Endothelial cell of umbilical vein (primary cell): ENCODE measurements around the gene PELI2. TPM values are rescaled to one million over a fixed set of nuclear protein-coding genes. Genes with fewer than 3 reads are reported as not detected.
A peak's percentile ranks its signal among the peaks of the same experiment; 100 is the strongest.

ENCODE experiments used
- BruUV-seq: library from RNA; stranded (reverse); fragments of 400-500 nt; replicated peaks from 2 replicates; lab custom pipeline; 2021; lab: Mats Ljungman, UMichigan
- CTCF ChIA-PET: fragments of 300-600, 350-600 bp; sonication (Branson Sonifier 250); formaldehyde crosslinking; loops from one replicate; lab custom pipeline; 2021; ENCODE audit warnings: antibody characterized with exemption, inconsistent platforms; lab: Charles Lee
- POLR2A ChIA-PET: fragments of 300-600, 350-600 bp; sonication (Branson Sonifier 250); formaldehyde crosslinking; loops from one replicate; lab custom pipeline; 2021; ENCODE audit warnings: antibody characterized with exemption, inconsistent platforms; lab: Charles Lee
- DNase-seq: peaks from one replicate; pipeline ENCODE4 v3.0.0-alpha.2; 2011; ENCODE audit warnings: low read depth, low spot score
- FAIRE-seq: peaks from 2 replicates; lab custom pipeline; 2011; peaks lifted over from hg19 to GRCh38; lab: Jason Lieb, UNC
- H2AFZ ChIP-seq: 2 replicates; pipeline ENCODE4 v1.6.0; 2012; ENCODE audit warnings: low read depth, low read length, control low read depth, inconsistent platforms
- H3K27ac ChIP-seq: 2 replicates; pipeline ENCODE4 v1.5.1; 2011; ENCODE audit warnings: low read depth, mild to moderate bottlenecking, control low read depth, low read length, moderate library complexity; ENCODE audit not compliant: insufficient read depth
- H3K27me3 ChIP-seq, 2 experiments: 2 replicates each; pipeline versions ENCODE4 v1.6.0 to v1.6.1; 2011; ENCODE audit warnings: low read length in 2 of 2, mixed read lengths in 1 of 2; ENCODE audit not compliant: control insufficient read depth in 2 of 2, insufficient read depth in 2 of 2
- H3K36me3 ChIP-seq, 2 experiments: 2 replicates in 1 of 2; 3 replicates in 1 of 2; pipeline ENCODE4 v1.5.1; 2011; ENCODE audit warnings: low read length in 2 of 2, mild to moderate bottlenecking in 1 of 2, moderate library complexity in 1 of 2; ENCODE audit not compliant: control insufficient read depth in 2 of 2, insufficient read depth in 2 of 2; ENCODE audit errors: extremely low read depth in 1 of 2
- H3K4me1 ChIP-seq: 3 replicates; pipeline ENCODE4 v1.5.1; 2011; ENCODE audit warnings: mild to moderate bottlenecking, low read length; ENCODE audit not compliant: control insufficient read depth, insufficient read depth; ENCODE audit errors: extremely low read depth
- H3K4me2 ChIP-seq: 2 replicates; pipeline ENCODE4 v1.6.1; 2011; ENCODE audit warnings: low read length, control low read depth, mixed read lengths; ENCODE audit not compliant: insufficient read depth
- H3K4me3 ChIP-seq, 3 experiments: fragments of 200-600 bp in 1 of 3; sonication (generic), shearing (Covaris generic) in 1 of 3; replicated peaks in 1 of 3; 2 replicates each; pipeline ENCODE4 v1.5.1; 2011 to 2016; ENCODE audit warnings: control low read depth in 3 of 3, low read length in 3 of 3, mild to moderate bottlenecking in 2 of 3, inconsistent platforms in 1 of 3, low read depth in 1 of 3, moderate library complexity in 1 of 3; ENCODE audit not compliant: insufficient read depth in 1 of 3
- H3K79me2 ChIP-seq: 2 replicates; pipeline ENCODE4 v1.6.0; 2012; ENCODE audit warnings: low read length, inconsistent platforms; ENCODE audit not compliant: control insufficient read depth, insufficient read depth
- H3K9ac ChIP-seq: replicated peaks from 2 replicates; pipeline ENCODE3; 2011; ENCODE audit warnings: low read length, control low read depth; ENCODE audit not compliant: insufficient read depth; ENCODE audit errors: extremely low read depth
- H3K9me1 ChIP-seq: replicated peaks from 3 replicates; pipeline ENCODE4 v1.6.0; 2011; ENCODE audit warnings: mild to moderate bottlenecking, low read length; ENCODE audit not compliant: control insufficient read depth, insufficient read depth; ENCODE audit errors: extremely low read depth
- H3K9me3 ChIP-seq: replicated peaks from 2 replicates; pipeline ENCODE4 v1.5.1; 2012; ENCODE audit warnings: low read length, inconsistent platforms; ENCODE audit not compliant: control insufficient read depth, insufficient read depth
- H4K20me1 ChIP-seq: replicated peaks from 2 replicates; pipeline ENCODE3; 2011; ENCODE audit warnings: mild to moderate bottlenecking, low read length; ENCODE audit not compliant: control insufficient read depth, insufficient read depth; ENCODE audit errors: extremely low read depth
- EZH2 ChIP-seq: IDR thresholded peaks from 2 replicates; pipeline ENCODE4 v1.6.1; 2012; ENCODE audit warnings: borderline replicate concordance, low read depth, mild to moderate bottlenecking, moderate library complexity, low read length, inconsistent platforms; ENCODE audit not compliant: severe bottlenecking
- FOS ChIP-seq: IDR thresholded peaks from 2 replicates; pipeline ENCODE4 v1.6.1; 2011; ENCODE audit warnings: mild to moderate bottlenecking, low read length, moderate library complexity, borderline replicate concordance; ENCODE audit not compliant: insufficient read depth
- GATA2 ChIP-seq: IDR thresholded peaks from 2 replicates; pipeline ENCODE4 v1.7.0; 2011; ENCODE audit warnings: low read depth, mild to moderate bottlenecking, moderate library complexity, mixed read lengths, low read length; ENCODE audit not compliant: insufficient read length, insufficient read depth
- JUN ChIP-seq: IDR thresholded peaks from 2 replicates; pipeline ENCODE4 v1.6.1; 2011; ENCODE audit warnings: borderline replicate concordance, low read depth; ENCODE audit not compliant: insufficient read length, insufficient read depth
- MYC ChIP-seq: IDR thresholded peaks from one replicate; pipeline ENCODE4 v1.6.1; 2011; ENCODE audit warnings: mild to moderate bottlenecking, low read depth, low read length
- POLR2A ChIP-seq: IDR thresholded peaks from 2 replicates; pipeline ENCODE4 v1.6.1; 2012; ENCODE audit warnings: low read depth, mild to moderate bottlenecking, control low read depth, low read length
- POLR2AphosphoS5 ChIP-seq: IDR thresholded peaks from 2 replicates; pipeline ENCODE4 v1.6.1; 2012; ENCODE audit warnings: low read depth, mild to moderate bottlenecking, control low read depth, low read length, moderate library complexity; ENCODE audit not compliant: insufficient read depth
- dilution Hi-C: fragments of 300-500 bp; cut with MboI; formaldehyde crosslinking; loops from one replicate; pipeline ENCODE4 v1.15.0; 2019; ENCODE audit warnings: low sequenced_read_pairs; ENCODE audit not compliant: extremely low pct_ligation_motif_present
- intact Hi-C: fragments of 100-400 bp; cut with micrococcal nuclease; formaldehyde crosslinking; loops from one replicate; pipeline ENCODE4 v1.10.0; 2022
- polyA plus RNA-seq, 4 experiments: library from polyadenylated mRNA; depleted of rRNA in 3 of 4; stranded (reverse) in 3 of 4; unstranded in 1 of 4; fragments of >200 nt; gene quantifications; 2 replicates each; pipeline versions ENCODE4 v1.2.1 to v1.2.3, GENCODE V29; 2011 to 2012; ENCODE audit warnings: missing spikeins in 1 of 4
- total RNA-seq: library from RNA; stranded (reverse); gene quantifications from 2 replicates; pipeline ENCODE4 v1.2.3, GENCODE V29; 2021
- TF ChIP-seq, protein P1 (sequence below), 2 donors: IDR thresholded peaks; 1 replicate in 1 of 2; 2 replicates in 1 of 2; pipeline ENCODE4 v1.5.1; 2011; ENCODE audit warnings: low read length in 2 of 2, mild to moderate bottlenecking in 2 of 2, moderate library complexity in 2 of 2, control low read depth in 1 of 2, inconsistent platforms in 1 of 2, low read depth in 1 of 2; ENCODE audit not compliant: insufficient read depth in 1 of 2; ENCODE audit errors: extremely low read depth in 1 of 2
- TF ChIP-seq, protein P2 (sequence below): IDR thresholded peaks from 2 replicates; pipeline ENCODE4 v1.6.1; 2011; ENCODE audit not compliant: insufficient read depth, insufficient read length

PELI2 gene
- total and polyA plus RNA-seq, 2 donors (not counting 3 experiments of a cell fraction or from before 2014, with no cell fraction given), result 11.5 to 13.0 TPM

GRCh38 chr14:56199982-56200577, 81.9 kb downstream of the PELI2 start:
- Histone ChIP-seq H4K20me1 (no peaks in the 10 kb centered on the region), H3K9me1 (no peaks in the 10 kb centered on the region), H3K9me3 (no peaks in the 10 kb centered on the region), H3K36me3 (no peaks in the 10 kb centered on the region), H3K9ac (peak overlapping the region; percentile 53), H3K4me2 (no peak overlapping the region), H3K27ac (peak overlapping the region; percentile 88), H3K4me3 (no peak overlapping the region), H3K27me3 (no peaks in the 10 kb centered on the region), H2AFZ (peak overlapping the region; percentile 42), H3K79me2 (no peaks in the 10 kb centered on the region), H3K4me1 (peaks cover 19% of the 10 kb centered on the region)
- intact Hi-C loops (loop anchor here (1.0 to 5.0 kb wide), 5 partner anchors 72 to 753 kb away; partner anchors contain the start of gene PELI2), dilution Hi-C loops (no loop called here)
- DNase-seq, result no peak
- FAIRE-seq, result no peak
- ChIA-PET POLR2A (no interaction called here), CTCF (interaction anchor here (1.0 kb wide), 1 partner anchor 140 kb away, joined by 3 read pairs; no protein-coding TSS in a partner anchor)
- no TSS peak for BruUV-seq
- no peak for TF ChIP-seq EZH2
- no peak for TF ChIP-seq MYC
- TF ChIP-seq, protein P1, sequence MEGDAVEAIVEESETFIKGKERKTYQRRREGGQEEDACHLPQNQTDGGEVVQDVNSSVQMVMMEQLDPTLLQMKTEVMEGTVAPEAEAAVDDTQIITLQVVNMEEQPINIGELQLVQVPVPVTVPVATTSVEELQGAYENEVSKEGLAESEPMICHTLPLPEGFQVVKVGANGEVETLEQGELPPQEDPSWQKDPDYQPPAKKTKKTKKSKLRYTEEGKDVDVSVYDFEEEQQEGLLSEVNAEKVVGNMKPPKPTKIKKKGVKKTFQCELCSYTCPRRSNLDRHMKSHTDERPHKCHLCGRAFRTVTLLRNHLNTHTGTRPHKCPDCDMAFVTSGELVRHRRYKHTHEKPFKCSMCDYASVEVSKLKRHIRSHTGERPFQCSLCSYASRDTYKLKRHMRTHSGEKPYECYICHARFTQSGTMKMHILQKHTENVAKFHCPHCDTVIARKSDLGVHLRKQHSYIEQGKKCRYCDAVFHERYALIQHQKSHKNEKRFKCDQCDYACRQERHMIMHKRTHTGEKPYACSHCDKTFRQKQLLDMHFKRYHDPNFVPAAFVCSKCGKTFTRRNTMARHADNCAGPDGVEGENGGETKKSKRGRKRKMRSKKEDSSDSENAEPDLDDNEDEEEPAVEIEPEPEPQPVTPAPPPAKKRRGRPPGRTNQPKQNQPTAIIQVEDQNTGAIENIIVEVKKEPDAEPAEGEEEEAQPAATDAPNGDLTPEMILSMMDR (IDR thresholded peaks at IDR 0.05; ENCODE audit: extremely low read depth in 1 of 2, insufficient read depth in 1 of 2, low read depth in 1 of 2, low read length in 2 of 2), result no peak
- no peak for TF ChIP-seq GATA2
- no peak for TF ChIP-seq JUN
- TF ChIP-seq FOS, result no peak
- TF ChIP-seq, protein P2, sequence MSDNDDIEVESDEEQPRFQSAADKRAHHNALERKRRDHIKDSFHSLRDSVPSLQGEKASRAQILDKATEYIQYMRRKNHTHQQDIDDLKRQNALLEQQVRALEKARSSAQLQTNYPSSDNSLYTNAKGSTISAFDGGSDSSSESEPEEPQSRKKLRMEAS, result no peak
- no peak for TF ChIP-seq POLR2AphosphoS5
- no peak for TF ChIP-seq POLR2A
